Stimulated activated CD8-positive, alpha-beta memory T cell treated with anti-CD3 and anti-CD28 coated beads, Interleukin-4, amount 100 ng/mL, for 48 hours (primary cell): ENCODE measurements around the gene GAS2L2.
"Not testable (repeated sequence)": the region's sequence is repeated elsewhere in the genome, so short reads cannot be mapped to it uniquely, and the experiment has no call there.

ENCODE experiments used
- DNase-seq: peaks from one replicate; pipeline ENCODE4 v3.0.0-alpha.2; 2020

Gene GAS2L2

GRCh38 chr17:35726127-35726952 lies 26.7 kb downstream of the GAS2L2 start:
- no peak for DNase-seq

GRCh38 chr17:35725802-35726126 lies 27.3 kb downstream of the GAS2L2 start:
- no peak for DNase-seq

GRCh38 chr17:35725058-35725457 lies 28.0 kb downstream of the GAS2L2 start:
- no peak for DNase-seq

- no peak for DNase-seq
Observed at GRCh38 chr17:35723735-35724134, 29.3 kb downstream of the GAS2L2 start.

- DNase-seq = no peak
Observed at GRCh38 chr17:35717475-35717874, 35.6 kb downstream of the GAS2L2 start.

- DNase-seq = no peak
Observed at GRCh38 chr17:35716897-35717465, 36.1 kb downstream of the GAS2L2 start.

GRCh38 chr17:35716173-35716572 lies 36.9 kb downstream of the GAS2L2 start:
- no peak for DNase-seq

- no peak for DNase-seq
Observed at GRCh38 chr17:35715416-35715815, 37.6 kb downstream of the GAS2L2 start.

GRCh38 chr17:35714988-35715387 lies 38.1 kb downstream of the GAS2L2 start:
- DNase-seq = no peak

GRCh38 chr17:35713069-35713728 lies 39.8 kb downstream of the GAS2L2 start:
- no peak for DNase-seq

GRCh38 chr17:35710950-35711349 lies 42.1 kb downstream of the GAS2L2 start:
- no peak for DNase-seq

GRCh38 chr17:35709874-35710273 lies 43.2 kb downstream of the GAS2L2 start:
- DNase-seq = no peak

- DNase-seq = no peak
Observed at GRCh38 chr17:35708951-35709350, 44.1 kb downstream of the GAS2L2 start.

GRCh38 chr17:35708149-35708548 lies 44.9 kb downstream of the GAS2L2 start:
- DNase-seq = no peak

GRCh38 chr17:35705705-35706104 lies 47.3 kb downstream of the GAS2L2 start:
- no peak for DNase-seq

GRCh38 chr17:35705230-35705629 lies 47.8 kb downstream of the GAS2L2 start:
- DNase-seq = no peak

- not testable (repeated sequence) for DNase-seq
Observed at GRCh38 chr17:35703308-35703707, 49.7 kb downstream of the GAS2L2 start.

GRCh38 chr17:35701491-35701890 lies 51.5 kb downstream of the GAS2L2 start:
- DNase-seq = no peak

- DNase-seq = no peak
Observed at GRCh38 chr17:35700150-35700549, 52.9 kb downstream of the GAS2L2 start.

GRCh38 chr17:35698800-35699199 lies 54.2 kb downstream of the GAS2L2 start:
- no peak for DNase-seq

- DNase-seq = no peak
Observed at GRCh38 chr17:35695613-35696012, 57.4 kb downstream of the GAS2L2 start.

GRCh38 chr17:35694906-35695305 lies 58.1 kb downstream of the GAS2L2 start:
- no peak for DNase-seq
